PC-9 (cell line): ENCODE measurements around the gene TLR8.

Experiments
- CTCF ChIP-seq: fragments of 200-600 bp; sonication (generic); conservative IDR thresholded peaks from 2 replicates; pipeline ENCODE4 v1.6.1; 2017; ENCODE audit warnings: mixed run types, antibody characterized with exemption, mild to moderate bottlenecking, moderate library complexity
- EZH2 ChIP-seq: fragments of 200-600 bp; sonication (generic); IDR thresholded peaks from 2 replicates; pipeline ENCODE4 v1.8.0; 2017; ENCODE audit warnings: antibody characterized with exemption, low read depth

GRCh38 chrX:12967711-12968465 lies 61.5 kb downstream of the TLR8 start:
- TF ChIP-seq CTCF (no peak), EZH2 (no peak)
